ENCODE measurements around the gene IPO9.

DNA sequence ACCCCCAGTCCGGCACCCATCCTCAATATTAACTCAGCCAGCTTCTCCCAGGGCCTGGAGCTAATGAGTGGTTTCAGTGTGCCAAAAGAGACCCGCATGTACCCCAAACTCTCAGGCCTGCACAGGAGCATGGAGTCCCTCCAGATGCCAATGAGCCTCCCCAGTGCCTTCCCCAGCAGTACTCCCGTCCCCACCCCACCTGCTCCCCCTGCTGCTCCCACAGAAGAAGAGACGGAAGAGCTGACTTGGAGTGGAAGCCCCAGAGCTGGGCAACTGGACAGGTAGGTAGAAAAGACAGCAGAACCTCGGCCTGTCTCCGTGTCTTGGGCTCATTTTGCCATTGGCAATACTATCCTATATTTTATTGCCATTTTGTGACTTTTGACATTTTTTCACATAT lies 45.4 kb upstream of the IPO9 start:
- TF ChIP-seq ZNF70 (CRISPR knock-in tag; IDR thresholded peaks at IDR 0.05): no peak
- no peak for TF ChIP-seq ESRRG (CRISPR knock-in tag; IDR thresholded peaks at IDR 0.05)
- TF ChIP-seq, protein P1, sequence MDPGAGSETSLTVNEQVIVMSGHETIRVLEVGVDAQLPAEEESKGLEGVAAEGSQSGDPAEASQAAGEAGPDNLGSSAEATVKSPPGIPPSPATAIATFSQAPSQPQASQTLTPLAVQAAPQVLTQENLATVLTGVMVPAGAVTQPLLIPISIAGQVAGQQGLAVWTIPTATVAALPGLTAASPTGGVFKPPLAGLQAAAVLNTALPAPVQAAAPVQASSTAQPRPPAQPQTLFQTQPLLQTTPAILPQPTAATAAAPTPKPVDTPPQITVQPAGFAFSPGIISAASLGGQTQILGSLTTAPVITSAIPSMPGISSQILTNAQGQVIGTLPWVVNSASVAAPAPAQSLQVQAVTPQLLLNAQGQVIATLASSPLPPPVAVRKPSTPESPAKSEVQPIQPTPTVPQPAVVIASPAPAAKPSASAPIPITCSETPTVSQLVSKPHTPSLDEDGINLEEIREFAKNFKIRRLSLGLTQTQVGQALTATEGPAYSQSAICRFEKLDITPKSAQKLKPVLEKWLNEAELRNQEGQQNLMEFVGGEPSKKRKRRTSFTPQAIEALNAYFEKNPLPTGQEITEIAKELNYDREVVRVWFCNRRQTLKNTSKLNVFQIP (CRISPR knock-in tag; IDR thresholded peaks at IDR 0.05; ENCODE audit: borderline replicate concordance, low read depth): no peak
- no peak for TF ChIP-seq BACH2 (CRISPR knock-in tag; IDR thresholded peaks at IDR 0.05; ENCODE audit: borderline replicate concordance)
- no peak for TF ChIP-seq TOX (CRISPR knock-in tag; IDR thresholded peaks at IDR 0.05; ENCODE audit: borderline replicate concordance)
- no peak for TF ChIP-seq ZFP3 (CRISPR knock-in tag; IDR thresholded peaks at IDR 0.05)
- TF ChIP-seq, protein P2, sequence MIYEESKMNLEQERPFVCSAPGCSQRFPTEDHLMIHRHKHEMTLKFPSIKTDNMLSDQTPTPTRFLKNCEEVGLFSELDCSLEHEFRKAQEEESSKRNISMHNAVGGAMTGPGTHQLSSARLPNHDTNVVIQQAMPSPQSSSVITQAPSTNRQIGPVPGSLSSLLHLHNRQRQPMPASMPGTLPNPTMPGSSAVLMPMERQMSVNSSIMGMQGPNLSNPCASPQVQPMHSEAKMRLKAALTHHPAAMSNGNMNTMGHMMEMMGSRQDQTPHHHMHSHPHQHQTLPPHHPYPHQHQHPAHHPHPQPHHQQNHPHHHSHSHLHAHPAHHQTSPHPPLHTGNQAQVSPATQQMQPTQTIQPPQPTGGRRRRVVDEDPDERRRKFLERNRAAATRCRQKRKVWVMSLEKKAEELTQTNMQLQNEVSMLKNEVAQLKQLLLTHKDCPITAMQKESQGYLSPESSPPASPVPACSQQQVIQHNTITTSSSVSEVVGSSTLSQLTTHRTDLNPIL (CRISPR knock-in tag; IDR thresholded peaks at IDR 0.05; ENCODE audit: low read depth): no peak
- TF ChIP-seq ZFP30 (CRISPR knock-in tag; IDR thresholded peaks at IDR 0.05): no peak
- TF ChIP-seq ZC3H10 (CRISPR knock-in tag; IDR thresholded peaks at IDR 0.05): no peak
- no peak for TF ChIP-seq ARNTL (CRISPR knock-in tag; IDR thresholded peaks at IDR 0.05; ENCODE audit: borderline replicate concordance, low read depth)
